Stomach (tissue), 9 donors: ENCODE data around the gene SOST. TPM values are rescaled to one million over a fixed set of nuclear protein-coding genes. Genes with fewer than 3 reads are reported as not detected.

Experiments
- DNase-seq, 2 donors: peaks; one replicate each; pipeline versions ENCODE4 v3.0.0 to v3.0.0-alpha.2; 2013 to 2019
- H3K27ac ChIP-seq, 5 donors: fragments of 200-600 bp in 4 of 5; sonication (generic) in 4 of 5; one replicate each; pipeline ENCODE4 v1.5.1; 2013 to 2019; ENCODE audit warnings: mild to moderate bottlenecking in 1 of 5, moderate library complexity in 1 of 5
- H3K27me3 ChIP-seq, 3 donors: fragments of 200-600 bp; sonication (generic); one replicate each; pipeline ENCODE4 v1.5.1; 2017 to 2019; ENCODE audit warnings: mixed run types in 1 of 3
- H3K36me3 ChIP-seq, 4 donors: fragments of 200-600 bp; sonication (generic); 1 replicate in 3 of 4; 2 replicates in 1 of 4; pipeline ENCODE4 v1.5.1; 2016 to 2019
- H3K4me1 ChIP-seq, 4 donors: fragments of 200-600 bp; sonication (generic); one replicate each; pipeline ENCODE4 v1.5.1; 2016 to 2019
- H3K4me3 ChIP-seq, 4 donors: fragments of 200-600 bp; sonication (generic) in 3 of 4; one replicate each; pipeline ENCODE4 v1.5.1; 2016 to 2019; ENCODE audit warnings: mild to moderate bottlenecking in 1 of 4
- H3K9me3 ChIP-seq, 4 donors: fragments of 200-600 bp; sonication (generic); one replicate each; pipeline ENCODE4 v1.5.1; 2016 to 2019
- CTCF ChIP-seq, 7 experiments: fragments of 450-650 bp in 4 of 7; fragments of 200-600 bp in 3 of 7; sonication (generic) in 3 of 7; IDR thresholded peaks; one replicate each; pipeline ENCODE4 v1.5.1; 2016 to 2019; ENCODE audit warnings: antibody characterized with exemption in 7 of 7, control low read depth in 2 of 7, mild to moderate bottlenecking in 1 of 7
- EP300 ChIP-seq: sonication (generic); formaldehyde crosslinking; IDR thresholded peaks from one replicate; pipeline ENCODE4 v1.6.1; 2017; ENCODE audit warnings: antibody characterized with exemption
- POLR2A ChIP-seq, 4 donors: fragments of 450-650 bp; IDR thresholded peaks; one replicate each; pipeline ENCODE4 v1.6.1; 2016; ENCODE audit warnings: antibody characterized with exemption in 4 of 4, control low read depth in 2 of 4, mild to moderate bottlenecking in 1 of 4, moderate library complexity in 1 of 4
- POLR2AphosphoS5 ChIP-seq, 3 donors: sonication (generic); formaldehyde crosslinking; IDR thresholded peaks; one replicate each; pipeline ENCODE4 v1.6.1; 2016; ENCODE audit warnings: antibody characterized with exemption in 3 of 3
- WGBS, 5 donors: extraction: QIAGEN DNeasy Blood & Tissue Kit in 3 of 5; methylation state at CpG; one replicate each; pipeline versions ENCODE4 v1.1.5 to v1.1.7; 2013 to 2018; 5-methylcytosine and 5-hydroxymethylcytosine counted together
- intact Hi-C: fragments of 100-400 bp; cut with DNase I; formaldehyde crosslinking; loops from one replicate; pipeline ENCODE4 v1.15.1; 2023; ENCODE audit warnings: low total_unique reads
- polyA plus RNA-seq, 3 donors: library from polyadenylated mRNA; stranded (reverse); fragments of 200-250 nt; gene quantifications; one replicate each; pipeline ENCODE4 v1.2.3, GENCODE V29; 2013
- total RNA-seq, 5 donors: library from RNA; depleted of rRNA; stranded (reverse); fragments of >200 nt; gene quantifications; one replicate each; pipeline versions ENCODE4 v1.1.0 to v1.2.3, GENCODE V29; 2014 to 2016
- donor health status: healthy with polysubstance abuse.
- donor health status: Bipolar disorder and iron deficiency.
- donor health status: healthy.

SOST gene
- total and polyA plus RNA-seq, 8 donors: not detected

- Histone ChIP-seq H3K27me3 (no peaks in the 10 kb centered on the region), H3K27ac (peak overlapping the region in 3 of 5 donors; percentile 25 to 42 (median 25)), H3K36me3 (peaks cover 20 to 51% (median 48%) of the 10 kb centered on the region in 4 donors), H3K9me3 (no peaks in the 10 kb centered on the region), H3K4me3 (no peak overlapping the region), H3K4me1 (peaks cover 10 to 41% (median 27%) of the 10 kb centered on the region in 4 donors)
- 44 to 57% (median 49%) methylated on average over 7 of the region's 7 CpGs for WGBS, 5 donors
- peak in 1 of 3 donors; percentile 28 for TF ChIP-seq POLR2AphosphoS5 (IDR thresholded peaks at IDR 0.05)
- TF ChIP-seq POLR2A (IDR thresholded peaks at IDR 0.05): no peak
- peak in 5 of 7 experiments; percentile 35 to 86 (median 69) for TF ChIP-seq CTCF (IDR thresholded peaks at IDR 0.05)
- no peak for TF ChIP-seq EP300
- peak; percentile 71 to 75 for DNase-seq
- intact Hi-C loops: no loop called here
These were observed 7.9 kb upstream of the SOST start for GRCh38 chr17:43766413-43767052.

- Histone ChIP-seq H3K9me3 (no peaks in the 10 kb centered on the region), H3K4me1 (peaks cover 3 to 19% (median 4%) of the 10 kb centered on the region in 4 donors), H3K36me3 (peaks cover 0 to 4% (median 2%) of the 10 kb centered on the region in 4 donors), H3K27ac (no peak overlapping the region), H3K4me3 (no peak overlapping the region), H3K27me3 (peaks cover 11 to 37% (median 22%) of the 10 kb centered on the region in 3 donors)
- TF ChIP-seq POLR2A (IDR thresholded peaks at IDR 0.05) (no peak), POLR2AphosphoS5 (IDR thresholded peaks at IDR 0.05) (peak in 2 of 3 donors; percentile 53 to 66), EP300 (no peak), CTCF (IDR thresholded peaks at IDR 0.05) (peak in 5 of 7 experiments; percentile 86 to 100 (median 96))
- intact Hi-C loops: loop anchor here (5.0 kb wide), 1 partner anchor 183 kb away; no protein-coding TSS in a partner anchor
- peak; percentile 96 to 97 for DNase-seq
- WGBS, 5 donors: 5 to 9% (median 7%) methylated on average over 10 of the region's 10 CpGs
These were observed 1.8 kb upstream of the SOST start for GRCh38 chr17:43760254-43760852.

- intact Hi-C loops: loop anchor here (5.0 kb wide), 2 partner anchors 63 to 183 kb away; no protein-coding TSS in a partner anchor
- peaks cover 8 to 24% (median 9%) of the 10 kb centered on the region in 4 donors for H3K4me1 ChIP-seq
- no peak for DNase-seq
- no peak overlapping the region for H3K4me3 ChIP-seq
- no peak for TF ChIP-seq POLR2AphosphoS5 (IDR thresholded peaks at IDR 0.05)
- no peak for TF ChIP-seq EP300
- no peak for TF ChIP-seq POLR2A (IDR thresholded peaks at IDR 0.05)
- H3K27me3 ChIP-seq: peaks cover 16 to 42% (median 27%) of the 10 kb centered on the region in 3 donors
- peaks cover 0 to under 1% (median 0%) of the 10 kb centered on the region in 4 donors for H3K36me3 ChIP-seq
- no peaks in the 10 kb centered on the region for H3K9me3 ChIP-seq
- 63 to 72% (median 70%) methylated on average over 7 of the region's 7 CpGs for WGBS, 5 donors
- H3K27ac ChIP-seq: no peak overlapping the region
These were observed 1.2 kb upstream of the SOST start for GRCh38 chr17:43759836-43760235.

- Histone ChIP-seq H3K4me1 (peaks cover 8 to 22% (median 10%) of the 10 kb centered on the region in 4 donors), H3K9me3 (no peaks in the 10 kb centered on the region), H3K27me3 (peaks cover 16 to 57% (median 30%) of the 10 kb centered on the region in 3 donors), H3K4me3 (no peak overlapping the region), H3K27ac (no peak overlapping the region), H3K36me3 (no peaks in the 10 kb centered on the region)
- TF ChIP-seq EP300 (no peak), CTCF (IDR thresholded peaks at IDR 0.05) (no peak), POLR2A (IDR thresholded peaks at IDR 0.05) (no peak), POLR2AphosphoS5 (IDR thresholded peaks at IDR 0.05) (no peak)
- WGBS, 5 donors: 64 to 79% (median 70%) methylated on average over 6 of the region's 6 CpGs
- intact Hi-C loops: loop anchor here (5.0 kb wide), 1 partner anchor 61 kb away; no protein-coding TSS in a partner anchor
- DNase-seq: no peak
These were observed 505 bp downstream of the SOST start for GRCh38 chr17:43758086-43758485.
